ENCODE results near the gene NRARP.

NRARP gene

GRCh38 chr9:137273611-137274320 is 28.3 kb downstream of the NRARP start:
- no peak overlapping the region for H3K4me3 ChIP-seq (ENCODE audit: low read length)
- no peak for TF ChIP-seq ZNF274 (IDR thresholded peaks at IDR 0.05; ENCODE audit: low read depth, low read length)

- no peak for TF ChIP-seq ZNF274 (IDR thresholded peaks at IDR 0.05; ENCODE audit: low read depth, low read length)
- no peak overlapping the region for H3K4me3 ChIP-seq (ENCODE audit: low read length)
Measured at GRCh38 chr9:137273095-137273490, 29.0 kb downstream of the NRARP start.

GRCh38 chr9:137272241-137273094 is 29.6 kb downstream of the NRARP start:
- no peak overlapping the region for H3K4me3 ChIP-seq (ENCODE audit: low read length)
- TF ChIP-seq ZNF274 (IDR thresholded peaks at IDR 0.05; ENCODE audit: low read depth, low read length): no peak

- TF ChIP-seq ZNF274 (IDR thresholded peaks at IDR 0.05; ENCODE audit: low read depth, low read length): no peak
- H3K4me3 ChIP-seq (ENCODE audit: low read length): no peak overlapping the region
Measured at GRCh38 chr9:137271696-137272076, 30.4 kb downstream of the NRARP start.

- H3K4me3 ChIP-seq (ENCODE audit: low read length): no peak overlapping the region
- TF ChIP-seq ZNF274 (IDR thresholded peaks at IDR 0.05; ENCODE audit: low read depth, low read length): no peak
Measured at GRCh38 chr9:137270929-137271695, 31.0 kb downstream of the NRARP start.

- TF ChIP-seq ZNF274 (IDR thresholded peaks at IDR 0.05; ENCODE audit: low read depth, low read length): no peak
- no peak overlapping the region for H3K4me3 ChIP-seq (ENCODE audit: low read length)
Measured at GRCh38 chr9:137269231-137269772, 32.8 kb downstream of the NRARP start.

GRCh38 chr9:137268538-137269201 is 33.4 kb downstream of the NRARP start:
- no peak for TF ChIP-seq ZNF274 (IDR thresholded peaks at IDR 0.05; ENCODE audit: low read depth, low read length)
- no peak overlapping the region for H3K4me3 ChIP-seq (ENCODE audit: low read length)

GRCh38 chr9:137267933-137268355 is 34.1 kb downstream of the NRARP start:
- H3K4me3 ChIP-seq (ENCODE audit: low read length): no peak overlapping the region
- TF ChIP-seq ZNF274 (IDR thresholded peaks at IDR 0.05; ENCODE audit: low read depth, low read length): no peak

- no peak for TF ChIP-seq ZNF274 (IDR thresholded peaks at IDR 0.05; ENCODE audit: low read depth, low read length)
Measured at GRCh38 chr9:137266585-137267453, 35.3 kb downstream of the NRARP start.

GRCh38 chr9:137266162-137266527 is 35.9 kb downstream of the NRARP start:
- H3K4me3 ChIP-seq (ENCODE audit: low read length): no peak overlapping the region
- no peak for TF ChIP-seq ZNF274 (IDR thresholded peaks at IDR 0.05; ENCODE audit: low read depth, low read length)

More at GRCh38 chr9:137266585-137267453, 35.3 kb downstream of the NRARP start:
- H3K4me3 ChIP-seq (ENCODE audit: low read length): no peak overlapping the region

- H3K4me3 ChIP-seq (ENCODE audit: low read length): no peak overlapping the region
- TF ChIP-seq ZNF274 (IDR thresholded peaks at IDR 0.05; ENCODE audit: low read depth, low read length): no peak
Measured at GRCh38 chr9:137265496-137266161, 36.4 kb downstream of the NRARP start.

- no peak overlapping the region for H3K4me3 ChIP-seq (ENCODE audit: low read length)
- no peak for TF ChIP-seq ZNF274 (IDR thresholded peaks at IDR 0.05; ENCODE audit: low read depth, low read length)
Measured at GRCh38 chr9:137264067-137264466, 38.0 kb downstream of the NRARP start.

Data from GM08714 (cell line).